Esophagus squamous epithelium (tissue), 4 donors: ENCODE results near the gene ITM2B.

ENCODE experiments used
- POLR2A ChIP-seq, 4 donors: fragments of 450-650 bp; IDR thresholded peaks; one replicate each; pipeline ENCODE4 v1.6.1; 2017; ENCODE audit warnings: antibody characterized with exemption in 4 of 4, mild to moderate bottlenecking in 4 of 4, moderate library complexity in 3 of 4
- TF ChIP-seq, protein P1 (sequence below), 6 experiments: fragments of 450-650 bp in 4 of 6; fragments of 200-600 bp in 2 of 6; sonication (generic) in 2 of 6; IDR thresholded peaks; one replicate each; pipeline ENCODE4 v1.5.1; 2016 to 2019; ENCODE audit warnings: antibody characterized with exemption in 6 of 6, mild to moderate bottlenecking in 4 of 6, moderate library complexity in 4 of 6

DNA sequence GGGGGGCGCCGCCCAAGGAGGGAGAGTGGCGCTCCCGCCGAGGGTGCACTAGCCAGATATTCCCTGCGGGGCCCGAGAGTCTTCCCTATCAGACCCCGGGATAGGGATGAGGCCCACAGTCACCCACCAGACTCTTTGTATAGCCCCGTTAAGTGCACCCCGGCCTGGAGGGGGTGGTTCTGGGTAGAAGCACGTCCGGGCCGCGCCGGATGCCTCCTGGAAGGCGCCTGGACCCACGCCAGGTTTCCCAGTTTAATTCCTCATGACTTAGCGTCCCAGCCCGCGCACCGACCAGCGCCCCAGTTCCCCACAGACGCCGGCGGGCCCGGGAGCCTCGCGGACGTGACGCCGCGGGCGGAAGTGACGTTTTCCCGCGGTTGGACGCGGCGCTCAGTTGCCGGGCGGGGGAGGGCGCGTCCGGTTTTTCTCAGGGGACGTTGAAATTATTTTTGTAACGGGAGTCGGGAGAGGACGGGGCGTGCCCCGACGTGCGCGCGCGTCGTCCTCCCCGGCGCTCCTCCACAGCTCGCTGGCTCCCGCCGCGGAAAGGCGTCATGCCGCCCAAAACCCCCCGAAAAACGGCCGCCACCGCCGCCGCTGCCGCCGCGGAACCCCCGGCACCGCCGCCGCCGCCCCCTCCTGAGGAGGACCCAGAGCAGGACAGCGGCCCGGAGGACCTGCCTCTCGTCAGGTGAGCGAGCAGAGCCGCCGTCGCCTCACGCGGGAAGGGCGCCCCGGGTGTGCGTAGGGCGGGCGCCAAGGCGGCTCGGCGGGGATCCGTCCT is 70.5 kb downstream of the ITM2B start, which contains the start of gene RB1:
- TF ChIP-seq, protein P1, sequence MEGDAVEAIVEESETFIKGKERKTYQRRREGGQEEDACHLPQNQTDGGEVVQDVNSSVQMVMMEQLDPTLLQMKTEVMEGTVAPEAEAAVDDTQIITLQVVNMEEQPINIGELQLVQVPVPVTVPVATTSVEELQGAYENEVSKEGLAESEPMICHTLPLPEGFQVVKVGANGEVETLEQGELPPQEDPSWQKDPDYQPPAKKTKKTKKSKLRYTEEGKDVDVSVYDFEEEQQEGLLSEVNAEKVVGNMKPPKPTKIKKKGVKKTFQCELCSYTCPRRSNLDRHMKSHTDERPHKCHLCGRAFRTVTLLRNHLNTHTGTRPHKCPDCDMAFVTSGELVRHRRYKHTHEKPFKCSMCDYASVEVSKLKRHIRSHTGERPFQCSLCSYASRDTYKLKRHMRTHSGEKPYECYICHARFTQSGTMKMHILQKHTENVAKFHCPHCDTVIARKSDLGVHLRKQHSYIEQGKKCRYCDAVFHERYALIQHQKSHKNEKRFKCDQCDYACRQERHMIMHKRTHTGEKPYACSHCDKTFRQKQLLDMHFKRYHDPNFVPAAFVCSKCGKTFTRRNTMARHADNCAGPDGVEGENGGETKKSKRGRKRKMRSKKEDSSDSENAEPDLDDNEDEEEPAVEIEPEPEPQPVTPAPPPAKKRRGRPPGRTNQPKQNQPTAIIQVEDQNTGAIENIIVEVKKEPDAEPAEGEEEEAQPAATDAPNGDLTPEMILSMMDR (IDR thresholded peaks at IDR 0.05): peak in 1 of 6 experiments; percentile 3
- peak in 3 of 4 donors; percentile 93 to 98 (median 96) for TF ChIP-seq POLR2A (IDR thresholded peaks at IDR 0.05)
